Measurements from ENCODE around the gene PDCD2L. TPM values are rescaled to one million over a fixed set of nuclear protein-coding genes. Genes with fewer than 3 reads are reported as not detected.

Gene PDCD2L
- total RNA-seq, 1 donor from 2014 or later, result 29.0 TPM

GRCh38 chr19:34370117-34370516 is 34.1 kb upstream of the PDCD2L start:
- H3K4me3 ChIP-seq (ENCODE audit: low read depth, low read length), result no peak overlapping the region
- no peak for TF ChIP-seq CTCF (IDR thresholded peaks at IDR 0.05; ENCODE audit: insufficient read depth, low read length, poor library complexity, severe bottlenecking)
- H3K36me3 ChIP-seq (ENCODE audit: control insufficient read depth, insufficient read depth, low read length), result peaks cover 10% of the 10 kb centered on the region
- H3K27me3 ChIP-seq (ENCODE audit: control insufficient read depth, insufficient read depth, low read length), result no peaks in the 10 kb centered on the region
- no peak for DNase-seq (ENCODE audit: low read depth)

- peaks cover 10% of the 10 kb centered on the region for H3K36me3 ChIP-seq (ENCODE audit: control insufficient read depth, insufficient read depth, low read length)
- no peak for TF ChIP-seq CTCF (IDR thresholded peaks at IDR 0.05; ENCODE audit: insufficient read depth, low read length, poor library complexity, severe bottlenecking)
- no peak overlapping the region for H3K4me3 ChIP-seq (ENCODE audit: low read depth, low read length)
- DNase-seq (ENCODE audit: low read depth), result no peak
- no peaks in the 10 kb centered on the region for H3K27me3 ChIP-seq (ENCODE audit: control insufficient read depth, insufficient read depth, low read length)
Observed at GRCh38 chr19:34370983-34371382, 33.2 kb upstream of the PDCD2L start.

- Histone ChIP-seq H3K4me3 (ENCODE audit: low read depth, low read length) (no peak overlapping the region), H3K36me3 (ENCODE audit: control insufficient read depth, insufficient read depth, low read length) (peaks cover 8% of the 10 kb centered on the region), H3K27me3 (ENCODE audit: control insufficient read depth, insufficient read depth, low read length) (no peaks in the 10 kb centered on the region)
- no peak for TF ChIP-seq CTCF (IDR thresholded peaks at IDR 0.05; ENCODE audit: insufficient read depth, low read length, poor library complexity, severe bottlenecking)
- DNase-seq (ENCODE audit: low read depth), result no peak
Observed at GRCh38 chr19:34373601-34374288, 30.5 kb upstream of the PDCD2L start.

GRCh38 chr19:34375598-34375997 is 28.6 kb upstream of the PDCD2L start:
- Histone ChIP-seq H3K27me3 (ENCODE audit: control insufficient read depth, insufficient read depth, low read length) (no peaks in the 10 kb centered on the region), H3K36me3 (ENCODE audit: control insufficient read depth, insufficient read depth, low read length) (peaks cover 7% of the 10 kb centered on the region), H3K4me3 (ENCODE audit: low read depth, low read length) (no peak overlapping the region)
- TF ChIP-seq CTCF (IDR thresholded peaks at IDR 0.05; ENCODE audit: insufficient read depth, low read length, poor library complexity, severe bottlenecking), result no peak
- DNase-seq (ENCODE audit: low read depth), result no peak

GRCh38 chr19:34380639-34381241 is 23.5 kb upstream of the PDCD2L start:
- no peak overlapping the region for H3K4me3 ChIP-seq (ENCODE audit: low read depth, low read length)
- peaks cover 7% of the 10 kb centered on the region for H3K36me3 ChIP-seq (ENCODE audit: control insufficient read depth, insufficient read depth, low read length)
- no peaks in the 10 kb centered on the region for H3K27me3 ChIP-seq (ENCODE audit: control insufficient read depth, insufficient read depth, low read length)
- no peak for DNase-seq (ENCODE audit: low read depth)
- no peak for TF ChIP-seq CTCF (IDR thresholded peaks at IDR 0.05; ENCODE audit: insufficient read depth, low read length, poor library complexity, severe bottlenecking)
